CD14-positive monocyte (primary cell): ENCODE measurements around the gene DNAH14. TPM values are rescaled to one million over a fixed set of nuclear protein-coding genes. Genes with fewer than 3 reads are reported as not detected.

ENCODE experiments used
- DNase-seq, 3 donors: peaks; one replicate each; pipeline ENCODE4 v3.0.0-alpha.2; 2011 to 2022
- H2AFZ ChIP-seq: 2 replicates; pipeline ENCODE4 v1.6.0; 2012; ENCODE audit warnings: mild to moderate bottlenecking, low read depth, low read length, inconsistent platforms; ENCODE audit not compliant: insufficient read depth, poor library complexity, severe bottlenecking
- H3K27ac ChIP-seq, 2 donors: 1 replicate in 1 of 2; 2 replicates in 1 of 2; pipeline ENCODE4 v1.5.1; 2012 to 2013; ENCODE audit warnings: low read length in 2 of 2, control low read depth in 1 of 2, inconsistent platforms in 1 of 2, low read depth in 1 of 2, mild to moderate bottlenecking in 1 of 2
- H3K27me3 ChIP-seq, 2 donors: one replicate each; pipeline versions ENCODE4 v1.6.0 to v1.6.1; 2011 to 2013; ENCODE audit warnings: low read length in 2 of 2; ENCODE audit not compliant: control insufficient read depth in 2 of 2, insufficient read depth in 2 of 2
- H3K36me3 ChIP-seq, 2 donors: replicated peaks in 1 of 2; 1 replicate in 1 of 2; 2 replicates in 1 of 2; pipeline versions ENCODE4 v1.5.1 to v1.6.1; 2012 to 2013; ENCODE audit warnings: low read length in 2 of 2, control low read depth in 1 of 2, inconsistent platforms in 1 of 2, mild to moderate bottlenecking in 1 of 2; ENCODE audit not compliant: insufficient read depth in 2 of 2, control insufficient read depth in 1 of 2
- H3K4me1 ChIP-seq, 2 donors: 1 replicate in 1 of 2; 2 replicates in 1 of 2; pipeline versions ENCODE4 v1.5.1 to v1.6.1; 2012 to 2013; ENCODE audit warnings: low read length in 2 of 2, control low read depth in 1 of 2, inconsistent platforms in 1 of 2, mild to moderate bottlenecking in 1 of 2, moderate library complexity in 1 of 2; ENCODE audit not compliant: insufficient read depth in 2 of 2, control insufficient read depth in 1 of 2
- H3K4me2 ChIP-seq: replicated peaks from 2 replicates; pipeline ENCODE3; 2012; ENCODE audit warnings: low read length, moderate library complexity, mild to moderate bottlenecking; ENCODE audit not compliant: poor library complexity, severe bottlenecking; ENCODE audit errors: extremely low read depth
- H3K4me3 ChIP-seq, 3 experiments: fragments of 200-600 bp in 1 of 3; sonication (generic) in 1 of 3; replicated peaks in 1 of 3; 1 replicate in 2 of 3; 2 replicates in 1 of 3; pipeline ENCODE4 v1.5.1; 2011 to 2013; ENCODE audit warnings: low read length in 3 of 3, mild to moderate bottlenecking in 3 of 3, control low read depth in 2 of 3, low read depth in 2 of 3, inconsistent platforms in 1 of 3, moderate library complexity in 1 of 3
- H3K79me2 ChIP-seq: 2 replicates; pipeline ENCODE4 v1.6.0; 2012; ENCODE audit warnings: mild to moderate bottlenecking, control low read depth, inconsistent platforms, low read length, moderate library complexity; ENCODE audit not compliant: insufficient read depth
- H3K9ac ChIP-seq: 2 replicates; pipeline ENCODE4 v1.6.0; 2017; ENCODE audit warnings: low read length, mild to moderate bottlenecking; ENCODE audit not compliant: insufficient read depth, poor library complexity, severe bottlenecking
- H3K9me3 ChIP-seq, 2 donors: replicated peaks in 1 of 2; 1 replicate in 1 of 2; 2 replicates in 1 of 2; pipeline versions ENCODE4 v1.5.1 to v1.6.1; 2012 to 2013; ENCODE audit warnings: low read length in 2 of 2, control low read depth in 1 of 2; ENCODE audit not compliant: control insufficient read depth in 1 of 2, insufficient read depth in 1 of 2
- H4K20me1 ChIP-seq: 2 replicates; pipeline ENCODE4 v1.6.0; 2012; ENCODE audit warnings: mild to moderate bottlenecking, low read length, control low read depth, moderate library complexity; ENCODE audit not compliant: insufficient read depth
- H3K27ac Mint-ChIP-seq, 7 donors: one replicate each; pipeline ENCODE4 v1.8.0; 2020; ENCODE audit warnings: mild to moderate bottlenecking in 7 of 7, mixed read lengths in 7 of 7, moderate library complexity in 6 of 7, inconsistent platforms in 2 of 7
- H3K27me3 Mint-ChIP-seq, 3 donors: one replicate each; pipeline ENCODE4 v1.8.0; 2021 to 2022; ENCODE audit warnings: low read depth in 3 of 3, mild to moderate bottlenecking in 3 of 3, mixed read lengths in 3 of 3, moderate library complexity in 3 of 3, inconsistent platforms in 1 of 3
- H3K36me3 Mint-ChIP-seq, 2 donors: one replicate each; pipeline ENCODE4 v1.8.0; 2020; ENCODE audit warnings: mixed read lengths in 2 of 2, inconsistent platforms in 1 of 2, mild to moderate bottlenecking in 1 of 2
- H3K4me1 Mint-ChIP-seq: one replicate; pipeline ENCODE4 v1.8.0; 2020; ENCODE audit warnings: mild to moderate bottlenecking, mixed read lengths
- H3K4me3 Mint-ChIP-seq, 2 donors: one replicate each; pipeline ENCODE4 v1.8.0; 2020; ENCODE audit warnings: mild to moderate bottlenecking in 2 of 2, mixed read lengths in 2 of 2, moderate library complexity in 1 of 2
- H3K9me3 Mint-ChIP-seq, 7 donors: one replicate each; pipeline ENCODE4 v1.8.0; 2020 to 2022; ENCODE audit warnings: mixed read lengths in 7 of 7, mild to moderate bottlenecking in 6 of 7, moderate library complexity in 6 of 7, inconsistent platforms in 2 of 7
- CTCF ChIP-seq: fragments of 200-600 bp; IDR thresholded peaks from one replicate; pipeline ENCODE4 v1.8.0; 2022; ENCODE audit warnings: antibody characterized with exemption, mild to moderate bottlenecking
- WGBS: methylation state at CpG from one replicate; pipeline ENCODE4 v1.1.5; 2013; ENCODE audit warnings: missing lambda C conversion rate; ENCODE audit not compliant: insufficient coverage; 5-methylcytosine and 5-hydroxymethylcytosine counted together
- intact Hi-C, 2 donors: fragments of 100-400 bp; cut with micrococcal nuclease; formaldehyde crosslinking; loops; one replicate each; pipeline versions ENCODE4 v1.15.0 to v1.15.1; 2023
- polyA plus RNA-seq, 3 donors: library from polyadenylated mRNA; depleted of rRNA in 1 of 3; unstranded in 2 of 3; stranded (reverse) in 1 of 3; fragments of 300-500 nt in 2 of 3; fragments of >200 nt in 1 of 3; fragmentation: Illumina TruSeq in 2 of 3; gene quantifications; 1 replicate in 2 of 3; 2 replicates in 1 of 3; pipeline ENCODE4 v1.2.3, GENCODE V29; 2012 to 2021

Gene DNAH14
- polyA plus RNA-seq, 3 donors = 0.83 TPM; not detected in 2

DNA sequence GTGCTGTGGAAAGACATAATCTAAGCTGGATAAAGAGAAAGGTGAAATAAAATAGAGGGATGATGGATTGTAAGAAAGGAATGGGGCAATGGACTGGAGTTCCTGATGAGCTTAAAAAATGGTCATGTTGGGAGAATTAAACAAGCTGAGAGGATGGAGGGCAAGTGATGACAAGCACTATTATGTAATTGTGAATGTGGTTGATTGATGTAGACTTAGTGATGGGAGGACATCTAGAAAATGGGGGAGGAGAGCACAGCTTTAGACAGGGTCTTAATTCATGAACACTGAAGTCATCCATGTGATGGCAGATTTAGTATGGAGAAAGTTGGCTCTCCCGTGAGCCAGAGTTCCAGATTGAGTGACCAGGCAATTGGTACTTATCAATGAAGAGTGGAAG, 29.0 kb downstream of the DNAH14 start:
- WGBS = 92% methylated on average over 1 of the region's 1 CpG

DNA sequence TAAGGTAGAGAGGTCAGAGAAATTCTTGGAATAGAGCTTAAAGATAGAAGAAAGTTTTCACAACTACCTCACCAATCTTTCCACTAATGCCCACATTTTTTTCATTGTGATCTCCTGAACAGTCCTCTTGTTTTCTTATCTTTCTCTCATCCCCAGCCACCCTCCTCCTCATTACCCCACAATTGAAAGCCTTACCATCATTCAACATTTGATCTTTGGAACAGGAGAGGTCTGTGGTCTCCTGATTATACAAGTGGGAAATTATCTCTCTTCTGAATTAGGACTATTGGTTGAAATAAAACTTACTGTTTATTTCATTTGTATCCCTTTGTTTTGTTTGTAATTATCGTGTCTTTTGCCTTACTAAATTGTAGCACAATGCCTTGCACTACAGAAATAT, 29.6 kb downstream of the DNAH14 start:
- no peaks in the 10 kb centered on the region for H3K36me3 ChIP-seq
- no peak overlapping the region for H3K4me2 ChIP-seq
- no peaks in the 10 kb centered on the region for H3K4me1 Mint-ChIP-seq
- H3K4me3 Mint-ChIP-seq = no peak overlapping the region
- TF ChIP-seq CTCF = no peak
- no peak overlapping the region for H3K27ac ChIP-seq
- H3K4me1 ChIP-seq = no peaks in the 10 kb centered on the region
- no peaks in the 10 kb centered on the region for H4K20me1 ChIP-seq
- H3K4me3 ChIP-seq = no peak overlapping the region
- DNase-seq = no peak
- no peak overlapping the region for H3K9ac ChIP-seq
- no peak overlapping the region for H2AFZ ChIP-seq
- no peak overlapping the region for H3K27ac Mint-ChIP-seq
- intact Hi-C loops = no loop called here
- H3K9me3 ChIP-seq = no peaks in the 10 kb centered on the region
- WGBS = no CpG with 5 or more reads among the region's 1 CpG
- H3K27me3 ChIP-seq = no peaks in the 10 kb centered on the region
- no peaks in the 10 kb centered on the region for H3K27me3 Mint-ChIP-seq
- no peaks in the 10 kb centered on the region for H3K36me3 Mint-ChIP-seq
- no peaks in the 10 kb centered on the region for H3K79me2 ChIP-seq
- no peaks in the 10 kb centered on the region for H3K9me3 Mint-ChIP-seq

More for the DNA sequence above, 29.0 kb downstream of the DNAH14 start:
- no peak overlapping the region for H3K4me3 Mint-ChIP-seq
- H3K27ac ChIP-seq = no peak overlapping the region
- intact Hi-C loops = no loop called here
- no peak overlapping the region for H3K9ac ChIP-seq
- no peaks in the 10 kb centered on the region for H3K36me3 Mint-ChIP-seq
- H3K27me3 Mint-ChIP-seq = no peaks in the 10 kb centered on the region
- H3K9me3 ChIP-seq = no peaks in the 10 kb centered on the region
- H3K79me2 ChIP-seq = no peaks in the 10 kb centered on the region
- TF ChIP-seq CTCF = no peak
- H3K4me2 ChIP-seq = no peak overlapping the region
- H3K27ac Mint-ChIP-seq = no peak overlapping the region
- no peak overlapping the region for H3K4me3 ChIP-seq
- no peaks in the 10 kb centered on the region for H3K36me3 ChIP-seq
- no peaks in the 10 kb centered on the region for H3K9me3 Mint-ChIP-seq
- H3K4me1 Mint-ChIP-seq = no peaks in the 10 kb centered on the region
- DNase-seq = no peak
- no peaks in the 10 kb centered on the region for H4K20me1 ChIP-seq
- no peaks in the 10 kb centered on the region for H3K4me1 ChIP-seq
- H2AFZ ChIP-seq = no peak overlapping the region
- H3K27me3 ChIP-seq = no peaks in the 10 kb centered on the region
